Natural killer cell (primary cell): ENCODE measurements around the gene WNK1. TPM values are rescaled to one million over a fixed set of nuclear protein-coding genes. Genes with fewer than 3 reads are reported as not detected.

Experiments used
- ATAC-seq, 3 donors: fragments of 150-1000 bp in 2 of 3; fragments of 200-7000 bp in 1 of 3; cut with Tn5 transposase; 1 replicate in 1 of 3; 2 replicates in 2 of 3; pipeline ENCODE4 v1.10.0; 2021; ENCODE audit warnings: mild to moderate bottlenecking in 2 of 3, moderate library complexity in 2 of 3
- DNase-seq, 2 donors: peaks; one replicate each; pipeline versions ENCODE4 v3.0.0 to v3.0.0-alpha.2; 2013 to 2021; ENCODE audit warnings: mixed read lengths in 1 of 2
- H3K27ac ChIP-seq: one replicate; pipeline ENCODE4 v1.5.1; 2013; ENCODE audit warnings: mild to moderate bottlenecking, low read length
- H3K27me3 ChIP-seq: one replicate; pipeline ENCODE4 v1.6.1; 2013; ENCODE audit warnings: low read length; ENCODE audit not compliant: control insufficient read depth, insufficient read depth
- H3K36me3 ChIP-seq: one replicate; pipeline ENCODE4 v1.6.1; 2013; ENCODE audit warnings: low read length; ENCODE audit not compliant: control insufficient read depth, insufficient read depth
- H3K4me1 ChIP-seq: one replicate; pipeline ENCODE4 v1.6.1; 2013; ENCODE audit warnings: low read length; ENCODE audit not compliant: control insufficient read depth, insufficient read depth
- H3K4me3 ChIP-seq: one replicate; pipeline ENCODE4 v1.5.1; 2013; ENCODE audit warnings: low read length
- H3K9me3 ChIP-seq: one replicate; pipeline ENCODE4 v1.6.1; 2013; ENCODE audit warnings: low read length; ENCODE audit not compliant: control insufficient read depth, insufficient read depth
- H3K27ac Mint-ChIP-seq, 2 donors: one replicate each; pipeline ENCODE4 v1.8.0; 2022; ENCODE audit warnings: mild to moderate bottlenecking in 2 of 2, mixed read lengths in 2 of 2, moderate library complexity in 1 of 2
- H3K27me3 Mint-ChIP-seq, 2 donors: one replicate each; pipeline ENCODE4 v1.8.0; 2022; ENCODE audit warnings: low read depth in 2 of 2, mixed read lengths in 2 of 2
- H3K36me3 Mint-ChIP-seq: one replicate; pipeline ENCODE4 v1.8.0; 2022; ENCODE audit warnings: mixed read lengths
- H3K4me1 Mint-ChIP-seq, 2 donors: one replicate each; pipeline ENCODE4 v1.8.0; 2022; ENCODE audit warnings: mixed read lengths in 2 of 2
- H3K4me3 Mint-ChIP-seq: one replicate; pipeline ENCODE4 v1.8.0; 2022; ENCODE audit warnings: mild to moderate bottlenecking, moderate library complexity, mixed read lengths
- H3K9me3 Mint-ChIP-seq, 2 donors: one replicate each; pipeline ENCODE4 v1.8.0; 2022; ENCODE audit warnings: mixed read lengths in 2 of 2
- WGBS: methylation state at CpG from one replicate; pipeline ENCODE4 v1.1.7; 2013; ENCODE audit warnings: missing lambda C conversion rate; ENCODE audit not compliant: insufficient coverage; 5-methylcytosine and 5-hydroxymethylcytosine counted together
- intact Hi-C: fragments of 100-400 bp; cut with micrococcal nuclease; formaldehyde crosslinking; loops from one replicate; pipeline ENCODE4 v1.14.2; 2022
- total RNA-seq, 4 donors: library from RNA; stranded (reverse); fragments of 120-200 nt in 1 of 4; gene quantifications; one replicate each; pipeline versions ENCODE4 v1.2.3 to v1.2.4, GENCODE V29; 2013 to 2022
- TF ChIP-seq, protein P1 (sequence below): fragments of 200-600 bp; IDR thresholded peaks from one replicate; pipeline ENCODE4 v1.8.0; 2022; ENCODE audit warnings: antibody characterized with exemption

WNK1 gene
- total RNA-seq, 3 donors from 2014 or later (not counting 1 experiment from before 2014, with no cell fraction given): 177 to 203 (median 192) TPM

DNA sequence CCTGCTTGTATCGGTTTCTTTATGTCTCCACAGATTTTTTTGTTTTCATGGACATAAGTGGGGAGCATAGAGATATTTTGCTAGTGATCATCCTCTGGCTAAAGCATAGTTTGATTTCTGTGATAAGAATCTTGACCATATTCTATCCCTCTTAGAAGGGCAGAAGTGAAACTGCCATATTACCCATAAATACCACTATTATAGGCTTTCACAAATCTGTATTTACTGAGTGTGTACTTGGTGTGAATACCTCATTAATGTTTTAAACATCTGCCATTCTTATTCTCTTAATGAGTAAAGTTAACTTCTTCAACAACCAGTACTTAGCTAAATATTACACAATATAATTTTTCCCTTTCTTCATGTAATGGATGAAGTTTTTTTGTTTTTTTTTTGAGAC, 16.1 kb downstream of the WNK1 start:
- Mint-ChIP-seq H3K36me3 (no peaks in the 10 kb centered on the region), H3K27me3 (no peaks in the 10 kb centered on the region), H3K4me1 (peaks cover 32 to 53% of the 10 kb centered on the region in 2 donors), H3K4me3 (no peak overlapping the region), H3K9me3 (no peaks in the 10 kb centered on the region), H3K27ac (peak overlapping the region in 1 of 2 donors; percentile 50)
- H3K27ac ChIP-seq: no peak overlapping the region
- DNase-seq: no peak
- H3K9me3 ChIP-seq: no peaks in the 10 kb centered on the region
- peaks cover 16% of the 10 kb centered on the region for H3K4me1 ChIP-seq
- no peak overlapping the region for H3K4me3 ChIP-seq
- intact Hi-C loops: no loop called here
- H3K36me3 ChIP-seq: no peaks in the 10 kb centered on the region
- TF ChIP-seq, protein P1, sequence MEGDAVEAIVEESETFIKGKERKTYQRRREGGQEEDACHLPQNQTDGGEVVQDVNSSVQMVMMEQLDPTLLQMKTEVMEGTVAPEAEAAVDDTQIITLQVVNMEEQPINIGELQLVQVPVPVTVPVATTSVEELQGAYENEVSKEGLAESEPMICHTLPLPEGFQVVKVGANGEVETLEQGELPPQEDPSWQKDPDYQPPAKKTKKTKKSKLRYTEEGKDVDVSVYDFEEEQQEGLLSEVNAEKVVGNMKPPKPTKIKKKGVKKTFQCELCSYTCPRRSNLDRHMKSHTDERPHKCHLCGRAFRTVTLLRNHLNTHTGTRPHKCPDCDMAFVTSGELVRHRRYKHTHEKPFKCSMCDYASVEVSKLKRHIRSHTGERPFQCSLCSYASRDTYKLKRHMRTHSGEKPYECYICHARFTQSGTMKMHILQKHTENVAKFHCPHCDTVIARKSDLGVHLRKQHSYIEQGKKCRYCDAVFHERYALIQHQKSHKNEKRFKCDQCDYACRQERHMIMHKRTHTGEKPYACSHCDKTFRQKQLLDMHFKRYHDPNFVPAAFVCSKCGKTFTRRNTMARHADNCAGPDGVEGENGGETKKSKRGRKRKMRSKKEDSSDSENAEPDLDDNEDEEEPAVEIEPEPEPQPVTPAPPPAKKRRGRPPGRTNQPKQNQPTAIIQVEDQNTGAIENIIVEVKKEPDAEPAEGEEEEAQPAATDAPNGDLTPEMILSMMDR: no peak
- WGBS: 100% methylated on average over 1 of the region's 1 CpG
- H3K27me3 ChIP-seq: no peaks in the 10 kb centered on the region
- no peak for ATAC-seq

DNA sequence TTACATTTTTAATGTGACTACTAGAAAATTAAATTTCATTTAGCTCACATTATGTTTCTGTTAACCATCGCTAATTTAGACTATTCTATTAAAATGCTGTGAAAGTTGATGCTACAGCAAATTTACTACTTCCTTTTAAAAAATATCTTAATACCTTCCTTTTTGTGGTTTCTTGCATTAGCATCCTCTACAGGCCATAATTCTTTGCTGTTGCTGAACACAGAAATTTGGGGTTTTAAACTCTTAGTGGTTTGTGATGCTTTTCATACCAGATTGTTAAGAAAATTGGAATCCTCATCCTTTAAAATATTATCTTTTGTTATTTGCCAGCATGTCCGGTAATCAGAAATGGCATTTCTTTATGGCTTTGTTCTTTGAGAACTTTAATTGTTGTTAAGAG, 18.1 kb downstream of the WNK1 start:
- 20% methylated on average over 1 of the region's 2 CpGs for WGBS
- TF ChIP-seq, protein P1: no peak
- H3K27ac Mint-ChIP-seq: peak overlapping the region in 1 of 2 donors; percentile 45

DNA sequence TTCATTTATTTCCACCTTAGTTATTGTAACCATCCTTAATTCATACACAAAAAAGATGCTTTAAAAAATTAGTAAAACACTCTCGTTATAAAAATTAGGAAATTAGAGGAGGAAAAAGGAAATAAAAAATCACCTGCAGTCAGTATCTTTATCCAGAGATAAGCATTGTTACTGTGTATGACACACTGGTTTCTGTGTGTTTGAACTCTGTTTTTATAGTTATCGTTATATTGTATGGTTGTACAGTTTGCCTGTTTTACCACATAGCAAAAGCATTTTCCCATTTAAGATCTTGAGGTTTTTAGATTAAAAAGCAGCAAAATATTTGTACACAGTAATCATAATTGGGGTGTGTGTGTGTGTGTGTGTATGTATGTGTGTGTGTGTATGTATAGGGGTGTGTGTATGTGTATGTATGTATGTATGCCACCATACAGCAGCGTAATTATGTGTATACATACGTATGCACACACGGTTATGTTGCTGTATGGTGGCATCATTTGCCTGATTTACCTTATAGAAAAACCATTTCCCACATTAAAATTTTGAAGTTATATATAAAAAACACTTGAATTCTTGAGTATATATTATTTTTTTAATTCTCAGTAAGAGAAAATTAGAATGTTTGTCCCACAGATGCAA, 19.8 kb downstream of the WNK1 start:
- H3K36me3 Mint-ChIP-seq: no peaks in the 10 kb centered on the region
- TF ChIP-seq, protein P1: no peak
- intact Hi-C loops: no loop called here
- Histone ChIP-seq H3K4me3 (no peak overlapping the region), H3K4me1 (peaks cover 12% of the 10 kb centered on the region), H3K36me3 (no peaks in the 10 kb centered on the region), H3K9me3 (no peaks in the 10 kb centered on the region), H3K27ac (no peak overlapping the region), H3K27me3 (no peaks in the 10 kb centered on the region)
- no peaks in the 10 kb centered on the region for H3K9me3 Mint-ChIP-seq
- WGBS: 100% methylated on average over 3 of the region's 5 CpGs
- H3K4me1 Mint-ChIP-seq: peaks cover 59% of the 10 kb centered on the region in 2 donors
- H3K27me3 Mint-ChIP-seq: no peaks in the 10 kb centered on the region
- ATAC-seq (no peak), DNase-seq (no peak)
- H3K4me3 Mint-ChIP-seq: no peak overlapping the region
- no peak overlapping the region for H3K27ac Mint-ChIP-seq

More for the DNA sequence above, 18.1 kb downstream of the WNK1 start:
- Histone ChIP-seq H3K36me3 (no peaks in the 10 kb centered on the region), H3K27me3 (no peaks in the 10 kb centered on the region), H3K27ac (no peak overlapping the region), H3K4me3 (no peak overlapping the region), H3K4me1 (peaks cover 12% of the 10 kb centered on the region), H3K9me3 (no peaks in the 10 kb centered on the region)
- H3K9me3 Mint-ChIP-seq: no peaks in the 10 kb centered on the region
- H3K4me3 Mint-ChIP-seq: peak overlapping the region; percentile 35
- peaks cover 50 to 51% of the 10 kb centered on the region in 2 donors for H3K4me1 Mint-ChIP-seq
- no peaks in the 10 kb centered on the region for H3K36me3 Mint-ChIP-seq
- H3K27me3 Mint-ChIP-seq: no peaks in the 10 kb centered on the region
- no peak for ATAC-seq
- DNase-seq: no peak
- intact Hi-C loops: no loop called here
